GM12801 (cell line): ENCODE data around the gene AUH.

Experiments
- TF ChIP-seq, protein P1 (sequence below): IDR thresholded peaks from one replicate; pipeline ENCODE4 v1.5.1; 2011; ENCODE audit warnings: control low read depth; ENCODE audit not compliant: insufficient read length; ENCODE audit errors: extremely low read depth

The AUH gene

DNA sequence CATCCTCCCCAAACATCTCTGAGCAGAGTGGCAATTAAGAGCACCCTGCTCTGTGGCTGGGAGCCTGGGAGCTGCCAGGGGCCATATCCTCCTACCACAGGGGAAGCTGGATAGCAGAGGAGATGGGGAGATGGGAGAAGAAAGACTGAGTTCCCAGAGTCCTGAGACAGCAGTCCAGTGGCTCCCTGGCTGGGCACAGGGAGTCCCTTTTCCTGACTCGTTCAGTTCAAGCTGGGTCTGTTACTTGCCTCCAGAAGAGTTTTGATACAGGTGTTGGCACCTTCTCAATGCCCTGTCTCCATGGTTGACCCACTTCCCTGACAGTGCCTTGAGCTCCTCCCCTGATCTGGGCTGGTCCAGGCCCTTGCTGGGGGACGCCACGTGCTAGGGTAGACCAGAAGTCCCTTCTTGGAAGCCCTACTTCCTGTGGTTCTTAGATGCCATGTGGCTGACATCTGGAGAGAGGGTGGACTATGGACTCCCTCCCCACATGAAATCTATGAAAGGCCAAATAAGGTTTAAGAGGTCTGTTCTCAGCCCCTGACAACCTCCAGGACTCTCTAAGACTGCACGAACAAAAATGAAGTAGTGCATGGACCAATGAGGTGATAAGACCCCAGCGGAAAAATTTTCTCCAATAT, 166.2 kb downstream of the AUH start:
- TF ChIP-seq, protein P1, sequence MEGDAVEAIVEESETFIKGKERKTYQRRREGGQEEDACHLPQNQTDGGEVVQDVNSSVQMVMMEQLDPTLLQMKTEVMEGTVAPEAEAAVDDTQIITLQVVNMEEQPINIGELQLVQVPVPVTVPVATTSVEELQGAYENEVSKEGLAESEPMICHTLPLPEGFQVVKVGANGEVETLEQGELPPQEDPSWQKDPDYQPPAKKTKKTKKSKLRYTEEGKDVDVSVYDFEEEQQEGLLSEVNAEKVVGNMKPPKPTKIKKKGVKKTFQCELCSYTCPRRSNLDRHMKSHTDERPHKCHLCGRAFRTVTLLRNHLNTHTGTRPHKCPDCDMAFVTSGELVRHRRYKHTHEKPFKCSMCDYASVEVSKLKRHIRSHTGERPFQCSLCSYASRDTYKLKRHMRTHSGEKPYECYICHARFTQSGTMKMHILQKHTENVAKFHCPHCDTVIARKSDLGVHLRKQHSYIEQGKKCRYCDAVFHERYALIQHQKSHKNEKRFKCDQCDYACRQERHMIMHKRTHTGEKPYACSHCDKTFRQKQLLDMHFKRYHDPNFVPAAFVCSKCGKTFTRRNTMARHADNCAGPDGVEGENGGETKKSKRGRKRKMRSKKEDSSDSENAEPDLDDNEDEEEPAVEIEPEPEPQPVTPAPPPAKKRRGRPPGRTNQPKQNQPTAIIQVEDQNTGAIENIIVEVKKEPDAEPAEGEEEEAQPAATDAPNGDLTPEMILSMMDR = no peak

DNA sequence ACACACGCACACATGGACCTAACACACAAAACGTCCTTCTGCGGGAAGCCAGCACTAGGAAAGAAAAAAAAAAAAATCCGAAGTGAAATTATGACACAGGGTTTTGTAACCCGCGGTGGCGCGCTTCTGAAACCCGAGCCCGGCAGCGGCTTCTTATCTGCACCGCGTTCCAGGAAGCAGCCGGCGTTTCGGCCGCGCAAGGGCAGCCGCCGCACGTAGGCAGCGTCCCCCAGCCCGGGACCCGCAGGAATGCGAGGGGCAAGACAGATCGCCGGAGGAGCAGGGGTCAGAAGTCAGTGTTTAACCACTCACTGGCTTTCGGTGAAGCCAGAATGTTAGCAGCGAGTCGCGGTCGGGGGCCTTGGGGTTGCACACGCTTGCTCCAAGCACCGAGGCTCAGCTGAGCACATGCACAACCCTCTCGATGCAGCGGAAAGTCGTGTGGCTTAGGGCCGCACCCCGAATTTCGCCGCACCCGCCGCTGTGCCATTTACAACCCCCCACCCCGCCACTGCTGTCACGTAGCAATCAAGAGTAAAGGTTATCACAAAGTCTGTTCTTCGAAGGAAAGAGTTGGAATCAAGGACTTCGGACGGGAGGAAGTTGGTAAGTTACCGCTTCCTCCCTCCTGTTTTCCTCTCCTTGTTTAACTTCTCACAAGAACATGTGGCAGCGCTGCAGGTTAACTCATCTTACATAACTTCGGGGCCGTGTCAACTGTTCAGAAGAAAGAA, 167.9 kb downstream of the AUH start:
- TF ChIP-seq, protein P1 = no peak

DNA sequence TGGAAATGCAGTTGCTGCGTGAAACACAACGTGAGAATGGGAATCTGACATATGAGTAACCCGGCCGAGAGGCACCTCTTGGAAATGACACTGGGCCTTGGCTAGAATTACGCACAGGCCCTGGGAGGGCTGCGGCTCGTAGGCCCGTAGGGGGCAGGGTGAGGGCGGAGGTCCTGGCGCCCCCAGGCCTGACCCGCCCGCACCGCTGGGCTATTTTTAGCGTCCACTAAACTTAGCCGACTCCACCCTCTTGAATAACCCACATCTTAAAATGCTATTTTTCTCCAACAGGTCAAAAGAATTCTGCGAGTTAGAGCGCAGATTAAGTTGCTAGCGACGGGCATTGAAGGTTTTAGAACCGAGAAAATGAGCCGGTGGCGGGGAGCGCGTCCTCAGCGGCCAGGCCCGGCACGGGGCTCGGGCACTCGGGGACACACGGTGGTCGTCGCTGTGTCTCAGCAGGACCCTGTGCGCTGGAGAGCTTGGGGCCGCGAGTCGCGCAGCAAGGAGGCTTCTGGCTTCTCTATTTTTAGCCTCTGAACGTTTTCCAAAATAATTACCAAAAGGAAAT, 168.5 kb downstream of the AUH start:
- TF ChIP-seq, protein P1 = no peak

DNA sequence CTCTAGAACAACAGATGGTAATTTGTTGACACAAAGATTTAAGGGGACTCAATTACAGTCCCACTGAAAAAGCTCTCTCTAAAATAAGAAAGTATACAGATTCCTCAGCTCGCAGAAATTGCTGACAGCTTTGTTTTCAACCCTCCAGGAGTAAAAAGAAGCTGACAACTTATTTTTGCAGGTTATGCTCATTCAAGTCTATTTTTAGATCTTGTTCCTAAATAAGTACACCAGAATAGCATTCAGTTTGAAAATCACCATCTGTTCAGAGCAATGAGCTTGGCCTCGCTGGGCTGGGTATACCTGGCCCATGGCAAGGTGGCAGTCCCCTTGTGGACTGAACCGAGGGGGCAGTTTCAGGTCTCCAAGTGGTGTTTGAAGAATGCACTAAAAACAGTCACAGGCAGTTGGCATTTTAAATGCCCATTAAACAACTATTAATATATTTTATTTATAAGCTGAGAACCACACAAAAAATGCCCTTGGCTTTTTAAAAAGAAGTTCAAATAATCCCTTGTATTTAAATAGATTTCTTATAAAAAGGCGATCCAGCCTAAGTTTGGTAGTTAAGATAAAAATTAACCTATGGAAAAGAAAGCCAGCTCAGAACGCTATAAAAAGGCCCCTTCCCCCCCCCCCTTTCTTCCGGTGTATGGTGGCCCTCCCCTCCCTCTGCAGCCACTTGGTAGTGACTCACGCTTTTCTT, 169.2 kb downstream of the AUH start:
- TF ChIP-seq, protein P1 = no peak

DNA sequence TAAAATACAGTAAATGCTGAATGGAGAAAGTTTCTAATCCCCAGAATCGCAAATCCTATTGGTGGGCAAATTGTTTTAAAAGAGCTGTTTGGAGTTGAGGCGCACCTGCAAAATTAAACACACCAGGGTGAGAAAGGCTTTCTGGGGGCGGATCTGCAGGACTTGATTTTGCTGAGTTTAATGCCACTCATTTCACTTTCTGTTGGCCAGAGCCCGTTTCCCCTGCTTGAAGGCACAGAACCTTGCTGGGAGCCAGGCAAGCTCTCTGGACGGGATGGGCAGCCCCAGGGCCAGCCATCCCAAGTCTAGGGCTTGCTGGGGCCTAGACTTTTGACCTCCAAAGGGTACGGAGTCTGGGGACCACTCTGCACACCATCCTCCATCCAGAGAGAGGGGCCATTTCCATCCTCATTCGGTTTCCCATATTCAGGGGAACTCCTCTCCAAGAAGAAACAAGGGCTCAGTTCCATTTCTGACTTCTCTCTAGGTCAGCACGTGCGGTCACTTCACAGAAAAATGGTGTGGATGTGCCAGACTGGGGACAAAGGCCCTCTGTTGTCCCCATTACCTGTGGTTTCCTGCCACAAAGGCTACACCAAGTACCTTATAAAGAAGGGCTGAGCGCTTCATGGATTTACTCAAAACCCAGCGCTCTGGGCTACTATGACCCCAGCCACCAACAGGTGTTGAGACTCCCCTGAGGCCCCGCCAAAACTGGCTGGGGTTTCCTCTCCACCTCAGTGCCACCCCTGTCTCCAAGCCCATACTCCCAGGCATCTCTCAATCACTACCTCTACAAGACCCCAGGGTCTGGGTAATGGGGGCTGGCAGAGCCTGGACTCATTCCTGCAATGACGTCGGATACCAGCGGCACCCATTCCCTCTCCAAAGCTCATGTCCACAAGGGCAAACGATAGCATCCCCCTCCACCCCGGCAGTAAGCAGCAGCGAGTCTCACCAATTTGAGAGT, 170.0 kb downstream of the AUH start:
- TF ChIP-seq, protein P1 = no peak

DNA sequence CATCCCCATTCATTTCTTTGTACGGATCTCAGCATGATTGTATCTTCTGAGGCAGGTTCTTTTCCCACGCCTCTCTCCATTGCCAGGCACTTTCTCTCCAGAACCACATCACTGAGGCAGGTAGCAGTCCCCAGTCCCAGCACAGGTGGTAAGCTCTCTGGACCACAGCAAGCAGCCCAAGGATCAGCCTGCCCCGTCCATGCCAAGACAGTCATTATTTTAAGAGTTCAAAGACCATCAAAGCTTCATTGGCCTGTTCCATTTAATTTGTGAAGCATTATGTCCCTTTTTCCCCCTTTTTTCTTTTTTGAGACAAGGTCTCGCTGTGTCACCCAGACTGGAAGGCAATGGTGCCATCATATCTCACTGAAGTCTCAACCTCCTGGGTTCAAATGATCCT, 171.7 kb downstream of the AUH start:
- TF ChIP-seq, protein P1 = no peak
